C4-2B (cell line): ENCODE data around the gene HSP90B1.

Experiments used
- CTCF ChIP-seq: fragments of 450-650 bp; conservative IDR thresholded peaks from 2 replicates; pipeline ENCODE4 v1.5.1; 2017; ENCODE audit warnings: mild to moderate bottlenecking
- ZFX ChIP-seq: fragments of 450-650 bp; IDR thresholded peaks from 2 replicates; pipeline ENCODE4 v1.6.1; 2017

DNA sequence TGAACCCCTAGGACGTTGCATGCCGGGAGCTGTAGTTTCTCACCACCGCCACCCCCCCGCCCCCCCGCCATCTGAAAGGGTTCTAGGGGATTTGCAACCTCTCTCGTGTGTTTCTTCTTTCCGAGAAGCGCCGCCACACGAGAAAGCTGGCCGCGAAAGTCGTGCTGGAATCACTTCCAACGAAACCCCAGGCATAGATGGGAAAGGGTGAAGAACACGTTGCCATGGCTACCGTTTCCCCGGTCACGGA lies 501 bp upstream of the HSP90B1 start:
- no peak for TF ChIP-seq CTCF
- no peak for TF ChIP-seq ZFX
